OCI-LY7 (cell line): Measurements from ENCODE around the gene OLIG3.

Experiments used
- EZH2phosphoT487 ChIP-seq: fragments of 200-600 bp; sonication (generic); IDR thresholded peaks from 2 replicates; pipeline ENCODE4 v1.6.1; 2018; ENCODE audit warnings: low read depth, borderline replicate concordance, mild to moderate bottlenecking, mixed run types, antibody characterized with exemption, low read length, moderate library complexity, mixed read lengths
- TF ChIP-seq, protein P1 (sequence below): fragments of 200-600 bp; sonication (generic); conservative IDR thresholded peaks from 2 replicates; pipeline ENCODE4 v1.5.1; 2014; ENCODE audit warnings: mild to moderate bottlenecking, antibody characterized with exemption, low read length, moderate library complexity, mixed read lengths

DNA sequence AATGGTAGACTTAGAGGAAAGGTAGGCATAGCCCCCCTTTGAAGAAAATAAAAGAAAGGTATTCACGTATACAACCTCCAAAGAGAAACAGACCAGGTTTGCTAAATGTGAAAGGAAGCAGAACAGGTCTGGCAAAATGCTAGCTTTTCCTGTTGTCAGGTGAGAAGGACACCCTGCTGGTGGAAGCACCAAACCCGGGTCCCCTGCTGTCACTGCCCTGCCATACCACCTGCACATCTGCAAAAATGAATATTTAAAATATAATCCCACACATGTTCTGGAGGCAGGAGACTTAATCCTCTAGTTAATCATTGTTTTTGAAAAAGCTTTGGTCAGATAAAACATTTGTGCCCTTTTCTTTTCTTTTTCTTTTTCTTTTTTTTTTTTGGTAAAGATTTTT, 48.9 kb upstream of the OLIG3 start:
- TF ChIP-seq, protein P1, sequence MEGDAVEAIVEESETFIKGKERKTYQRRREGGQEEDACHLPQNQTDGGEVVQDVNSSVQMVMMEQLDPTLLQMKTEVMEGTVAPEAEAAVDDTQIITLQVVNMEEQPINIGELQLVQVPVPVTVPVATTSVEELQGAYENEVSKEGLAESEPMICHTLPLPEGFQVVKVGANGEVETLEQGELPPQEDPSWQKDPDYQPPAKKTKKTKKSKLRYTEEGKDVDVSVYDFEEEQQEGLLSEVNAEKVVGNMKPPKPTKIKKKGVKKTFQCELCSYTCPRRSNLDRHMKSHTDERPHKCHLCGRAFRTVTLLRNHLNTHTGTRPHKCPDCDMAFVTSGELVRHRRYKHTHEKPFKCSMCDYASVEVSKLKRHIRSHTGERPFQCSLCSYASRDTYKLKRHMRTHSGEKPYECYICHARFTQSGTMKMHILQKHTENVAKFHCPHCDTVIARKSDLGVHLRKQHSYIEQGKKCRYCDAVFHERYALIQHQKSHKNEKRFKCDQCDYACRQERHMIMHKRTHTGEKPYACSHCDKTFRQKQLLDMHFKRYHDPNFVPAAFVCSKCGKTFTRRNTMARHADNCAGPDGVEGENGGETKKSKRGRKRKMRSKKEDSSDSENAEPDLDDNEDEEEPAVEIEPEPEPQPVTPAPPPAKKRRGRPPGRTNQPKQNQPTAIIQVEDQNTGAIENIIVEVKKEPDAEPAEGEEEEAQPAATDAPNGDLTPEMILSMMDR = no peak
- TF ChIP-seq EZH2phosphoT487 = no peak
